A549 (cell line): ENCODE data around the gene FXYD3.
"Not testable (repeated sequence)": the region's sequence is repeated elsewhere in the genome, so short reads cannot be mapped to it uniquely, and the experiment has no call there.

Experiments used
- EP300 ChIP-seq, 2 experiments: fragments of >200 bp; sonication (Bioruptor Twin); formaldehyde crosslinking; IDR thresholded peaks; 2 replicates in 1 of 2; 3 replicates in 1 of 2; pipeline ENCODE4 v1.6.1; 2016 to 2017
- PHF8 ChIP-seq: fragments of 200-600 bp; sonication (generic); IDR thresholded peaks from 2 replicates; pipeline ENCODE4 v1.6.1; 2016; ENCODE audit warnings: low read depth, mild to moderate bottlenecking, antibody characterized with exemption, moderate library complexity, borderline replicate concordance
- POLR2A ChIP-seq: IDR thresholded peaks from 2 replicates; pipeline ENCODE4 v1.6.1; 2012; ENCODE audit warnings: mild to moderate bottlenecking, low read length
- SREBF2 ChIP-seq: fragments of 450-650 bp; IDR thresholded peaks from 2 replicates; pipeline ENCODE4 v1.6.1; 2014; ENCODE audit warnings: mild to moderate bottlenecking, moderate library complexity
- TF ChIP-seq, protein P1 (sequence below): fragments of 450-650 bp; IDR thresholded peaks from 2 replicates; pipeline ENCODE4 v1.6.1; 2014; ENCODE audit warnings: antibody characterized with exemption
- TF ChIP-seq, protein P2 (sequence below): IDR thresholded peaks from 2 replicates; pipeline ENCODE4 v1.6.1; 2012

DNA sequence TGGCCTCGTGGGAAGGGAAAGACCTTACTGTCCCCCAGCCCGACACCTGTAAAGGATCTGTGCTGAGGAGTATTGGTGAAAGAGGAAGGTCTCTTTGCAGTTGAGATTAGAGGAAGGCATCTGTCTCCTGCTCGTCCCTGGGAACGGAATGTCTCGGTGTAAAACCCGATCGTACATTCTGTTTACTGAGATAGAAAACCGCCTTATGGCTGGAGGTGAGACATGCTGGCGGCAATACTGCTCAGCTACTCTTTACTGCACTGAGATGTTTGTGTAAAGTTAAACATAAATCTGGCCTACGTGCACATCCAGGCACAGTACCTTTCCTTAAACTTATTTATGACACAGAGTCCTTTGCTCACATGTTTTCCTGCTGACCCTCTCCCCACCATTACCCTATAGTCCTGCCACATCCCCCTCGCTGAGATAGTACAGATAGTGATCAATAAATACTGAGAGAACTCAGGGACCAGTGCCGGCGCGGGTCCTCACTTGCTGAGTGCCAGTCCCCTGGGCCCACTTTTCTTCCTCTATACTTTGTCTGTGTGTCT, 14.2 kb downstream of the FXYD3 start:
- TF ChIP-seq EP300 (IDR thresholded peaks at IDR 0.05); POLR2A; SREBF2; PHF8: not testable (repeated sequence)
- TF ChIP-seq, protein P1, sequence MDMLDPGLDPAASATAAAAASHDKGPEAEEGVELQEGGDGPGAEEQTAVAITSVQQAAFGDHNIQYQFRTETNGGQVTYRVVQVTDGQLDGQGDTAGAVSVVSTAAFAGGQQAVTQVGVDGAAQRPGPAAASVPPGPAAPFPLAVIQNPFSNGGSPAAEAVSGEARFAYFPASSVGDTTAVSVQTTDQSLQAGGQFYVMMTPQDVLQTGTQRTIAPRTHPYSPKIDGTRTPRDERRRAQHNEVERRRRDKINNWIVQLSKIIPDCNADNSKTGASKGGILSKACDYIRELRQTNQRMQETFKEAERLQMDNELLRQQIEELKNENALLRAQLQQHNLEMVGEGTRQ, result not testable (repeated sequence)
- TF ChIP-seq, protein P2, sequence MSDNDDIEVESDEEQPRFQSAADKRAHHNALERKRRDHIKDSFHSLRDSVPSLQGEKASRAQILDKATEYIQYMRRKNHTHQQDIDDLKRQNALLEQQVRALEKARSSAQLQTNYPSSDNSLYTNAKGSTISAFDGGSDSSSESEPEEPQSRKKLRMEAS, result not testable (repeated sequence)
